ENCODE measurements around the gene RTF2.

Gene RTF2, protein sequence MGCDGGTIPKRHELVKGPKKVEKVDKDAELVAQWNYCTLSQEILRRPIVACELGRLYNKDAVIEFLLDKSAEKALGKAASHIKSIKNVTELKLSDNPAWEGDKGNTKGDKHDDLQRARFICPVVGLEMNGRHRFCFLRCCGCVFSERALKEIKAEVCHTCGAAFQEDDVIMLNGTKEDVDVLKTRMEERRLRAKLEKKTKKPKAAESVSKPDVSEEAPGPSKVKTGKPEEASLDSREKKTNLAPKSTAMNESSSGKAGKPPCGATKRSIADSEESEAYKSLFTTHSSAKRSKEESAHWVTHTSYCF

DNA sequence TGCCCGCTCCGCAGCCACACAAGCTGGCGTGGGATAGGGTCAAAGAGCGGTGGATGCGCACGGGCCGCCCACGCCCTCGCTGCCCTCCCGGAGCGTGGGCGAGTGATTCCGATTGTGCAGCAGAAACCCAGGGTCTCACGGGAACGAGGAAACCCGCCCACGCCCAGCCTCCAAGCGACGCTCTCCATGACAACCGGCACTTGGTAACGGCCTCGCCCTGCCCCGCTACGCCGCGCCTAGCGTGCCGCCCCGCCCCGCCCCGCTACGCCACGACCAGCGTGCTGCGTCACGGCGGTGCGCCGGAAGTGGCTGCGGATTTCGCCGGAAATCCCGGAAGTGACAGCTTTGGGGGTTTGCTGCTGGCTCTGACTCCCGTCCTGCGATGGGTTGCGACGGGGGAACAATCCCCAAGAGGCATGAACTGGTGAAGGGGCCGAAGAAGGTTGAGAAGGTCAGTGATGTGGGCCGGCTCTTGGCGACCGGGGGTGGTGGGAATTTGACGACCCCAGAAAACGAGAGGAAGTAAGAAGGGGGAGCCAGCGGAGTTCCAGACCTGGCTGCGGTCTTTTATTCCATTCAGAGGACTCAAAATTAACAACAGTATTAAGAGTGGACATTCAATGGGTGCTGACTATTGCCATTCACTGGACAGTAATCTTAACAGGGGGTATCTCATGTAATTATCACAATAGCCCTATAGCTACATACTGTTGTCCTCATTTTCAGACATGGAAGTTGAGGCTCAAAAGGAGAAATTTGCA is at the start of gene RTF2:
Gene RTF2 (plus strand): TSS at position 312 of the 761 bp plus-strand sequence. CDS start 71 bp downstream, at position 383.
- no peaks in the 10 kb centered on the region for H3K9me3 ChIP-seq (ENCODE audit: control insufficient read depth, low read length)
- peak within 1 kb of the TSS; percentile 98 for H3K4me3 ChIP-seq (ENCODE audit: low read length)
- peaks cover 16% of the 10 kb centered on the region for H3K4me1 ChIP-seq (ENCODE audit: control insufficient read depth, insufficient read depth, low read length)
- H3K36me3 ChIP-seq (ENCODE audit: control insufficient read depth, insufficient read depth, low read length, severe bottlenecking), result peaks cover 9% of the 10 kb centered on the region
- peak within 1 kb of the TSS; percentile 96 for H3K9ac ChIP-seq (ENCODE audit: low read length)
- H3K27me3 ChIP-seq (replicated peaks; ENCODE audit: control insufficient read depth, insufficient read depth, low read length), result no peaks in the 10 kb centered on the region
- DNase-seq (ENCODE audit: low read depth), result peak; percentile 99

DNA sequence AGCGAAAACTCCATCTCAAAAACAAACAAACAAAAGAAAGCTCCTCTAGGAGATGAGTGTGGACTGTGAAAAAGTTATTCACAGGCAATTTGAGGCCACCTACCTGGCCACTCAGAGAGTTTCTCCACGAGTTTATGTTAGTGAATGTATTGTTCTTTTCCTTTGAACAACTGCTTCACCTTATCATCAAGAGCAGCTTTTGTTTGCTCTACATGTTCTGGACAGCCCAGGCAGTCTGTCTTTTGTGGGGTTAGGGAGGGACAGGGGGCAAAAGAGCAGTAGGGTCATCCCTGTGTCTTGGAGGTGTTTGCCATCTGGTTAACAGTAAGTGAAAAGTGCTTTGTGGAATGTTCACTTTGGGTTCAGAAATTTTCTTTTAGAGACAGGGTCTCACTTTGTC is 48.4 kb upstream of the RTF2 start:
- Histone ChIP-seq H3K27me3 (replicated peaks; ENCODE audit: control insufficient read depth, insufficient read depth, low read length) (no peaks in the 10 kb centered on the region), H3K4me3 (ENCODE audit: low read length) (no peak overlapping the region), H3K36me3 (ENCODE audit: control insufficient read depth, insufficient read depth, low read length, severe bottlenecking) (no peaks in the 10 kb centered on the region), H3K9me3 (ENCODE audit: control insufficient read depth, low read length) (no peaks in the 10 kb centered on the region), H3K9ac (ENCODE audit: low read length) (no peak overlapping the region), H3K4me1 (ENCODE audit: control insufficient read depth, insufficient read depth, low read length) (peaks cover 18% of the 10 kb centered on the region)
- DNase-seq (ENCODE audit: low read depth), result no peak

DNA sequence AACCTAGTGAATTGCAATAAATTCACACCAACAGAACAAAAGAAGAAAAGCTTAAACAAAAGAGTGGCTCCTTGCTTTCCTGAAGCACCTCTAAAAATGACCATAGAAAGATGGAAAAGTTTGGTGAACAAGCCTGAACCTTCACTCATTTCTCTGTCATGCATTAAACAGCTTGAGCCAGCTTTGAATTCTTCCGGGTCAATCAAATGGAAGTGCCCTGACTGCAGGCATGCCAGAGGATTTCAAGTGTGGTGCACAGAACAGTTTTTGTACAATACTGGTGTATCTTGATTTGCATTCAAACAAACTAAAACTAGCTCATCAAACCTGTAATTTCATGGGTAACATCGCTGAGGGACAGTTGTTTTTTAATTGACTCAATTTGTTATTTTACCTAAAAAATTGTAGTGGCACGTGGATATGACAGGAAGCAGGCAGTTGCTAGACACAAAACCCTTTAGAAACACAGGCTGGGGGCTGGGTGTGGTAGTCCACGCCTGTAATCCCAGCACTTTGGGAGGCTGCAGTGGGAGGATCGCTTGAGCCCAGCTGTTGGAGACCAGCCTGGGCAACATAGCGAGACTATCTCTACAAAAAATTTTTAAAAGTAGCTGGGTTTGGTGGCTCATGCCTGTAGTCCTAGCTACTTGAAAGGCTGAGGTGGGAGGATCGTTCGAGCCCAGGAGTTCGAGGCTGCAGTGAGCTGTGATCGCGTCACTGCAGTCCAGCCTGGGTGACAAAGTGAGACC is 47.3 kb upstream of the RTF2 start:
- no peaks in the 10 kb centered on the region for H3K36me3 ChIP-seq (ENCODE audit: control insufficient read depth, insufficient read depth, low read length, severe bottlenecking)
- no peak overlapping the region for H3K4me3 ChIP-seq (ENCODE audit: low read length)
- peak; percentile 11 for DNase-seq (ENCODE audit: low read depth)
- peaks cover 18% of the 10 kb centered on the region for H3K4me1 ChIP-seq (ENCODE audit: control insufficient read depth, insufficient read depth, low read length)
- no peak overlapping the region for H3K9ac ChIP-seq (ENCODE audit: low read length)
- no peaks in the 10 kb centered on the region for H3K9me3 ChIP-seq (ENCODE audit: control insufficient read depth, low read length)
- H3K27me3 ChIP-seq (replicated peaks; ENCODE audit: control insufficient read depth, insufficient read depth, low read length), result no peaks in the 10 kb centered on the region

- H3K27me3 ChIP-seq (replicated peaks; ENCODE audit: control insufficient read depth, insufficient read depth, low read length), result no peaks in the 10 kb centered on the region
- H3K36me3 ChIP-seq (ENCODE audit: control insufficient read depth, insufficient read depth, low read length, severe bottlenecking), result no peaks in the 10 kb centered on the region
- peak; percentile 63 for DNase-seq (ENCODE audit: low read depth)
- no peak overlapping the region for H3K9ac ChIP-seq (ENCODE audit: low read length)
- peaks cover 18% of the 10 kb centered on the region for H3K4me1 ChIP-seq (ENCODE audit: control insufficient read depth, insufficient read depth, low read length)
- no peak overlapping the region for H3K4me3 ChIP-seq (ENCODE audit: low read length)
- no peaks in the 10 kb centered on the region for H3K9me3 ChIP-seq (ENCODE audit: control insufficient read depth, low read length)
Observed at GRCh38 chr20:56422076-56422823, 46.2 kb upstream of the RTF2 start.

GRCh38 chr20:56422824-56423189 is 45.6 kb upstream of the RTF2 start:
- Histone ChIP-seq H3K27me3 (replicated peaks; ENCODE audit: control insufficient read depth, insufficient read depth, low read length) (no peaks in the 10 kb centered on the region), H3K4me1 (ENCODE audit: control insufficient read depth, insufficient read depth, low read length) (peaks cover 18% of the 10 kb centered on the region), H3K36me3 (ENCODE audit: control insufficient read depth, insufficient read depth, low read length, severe bottlenecking) (no peaks in the 10 kb centered on the region), H3K4me3 (ENCODE audit: low read length) (no peak overlapping the region), H3K9me3 (ENCODE audit: control insufficient read depth, low read length) (no peaks in the 10 kb centered on the region), H3K9ac (ENCODE audit: low read length) (no peak overlapping the region)
- DNase-seq (ENCODE audit: low read depth), result no peak

DNA sequence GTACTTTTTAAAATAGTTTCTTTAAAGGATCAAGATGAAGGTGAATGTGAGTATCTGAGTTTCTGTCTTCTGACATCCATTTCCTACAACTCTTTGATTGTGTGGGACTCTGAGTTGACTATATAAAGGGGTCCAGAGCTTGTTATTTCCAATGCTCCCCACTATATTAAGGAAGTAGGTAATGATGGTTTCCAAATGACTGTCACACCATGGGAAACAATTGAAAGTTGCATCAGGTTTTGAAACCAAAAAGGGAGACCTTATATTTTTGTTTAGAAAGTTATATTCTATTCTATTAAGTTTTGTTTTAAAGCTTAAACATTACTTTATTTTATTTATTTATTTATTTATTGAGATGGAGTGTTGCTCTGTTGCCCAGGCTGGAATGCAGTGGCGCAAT is 45.2 kb upstream of the RTF2 start:
- H3K4me1 ChIP-seq (ENCODE audit: control insufficient read depth, insufficient read depth, low read length), result peaks cover 18% of the 10 kb centered on the region
- DNase-seq (ENCODE audit: low read depth), result no peak
- no peaks in the 10 kb centered on the region for H3K9me3 ChIP-seq (ENCODE audit: control insufficient read depth, low read length)
- no peaks in the 10 kb centered on the region for H3K27me3 ChIP-seq (replicated peaks; ENCODE audit: control insufficient read depth, insufficient read depth, low read length)
- H3K4me3 ChIP-seq (ENCODE audit: low read length), result no peak overlapping the region
- H3K9ac ChIP-seq (ENCODE audit: low read length), result no peak overlapping the region
- no peaks in the 10 kb centered on the region for H3K36me3 ChIP-seq (ENCODE audit: control insufficient read depth, insufficient read depth, low read length, severe bottlenecking)

- no peaks in the 10 kb centered on the region for H3K27me3 ChIP-seq (replicated peaks; ENCODE audit: control insufficient read depth, insufficient read depth, low read length)
- no peaks in the 10 kb centered on the region for H3K9me3 ChIP-seq (ENCODE audit: control insufficient read depth, low read length)
- no peak overlapping the region for H3K4me3 ChIP-seq (ENCODE audit: low read length)
- H3K9ac ChIP-seq (ENCODE audit: low read length), result no peak overlapping the region
- no peak for DNase-seq (ENCODE audit: low read depth)
- no peaks in the 10 kb centered on the region for H3K36me3 ChIP-seq (ENCODE audit: control insufficient read depth, insufficient read depth, low read length, severe bottlenecking)
- peaks cover 19% of the 10 kb centered on the region for H3K4me1 ChIP-seq (ENCODE audit: control insufficient read depth, insufficient read depth, low read length)
Observed at GRCh38 chr20:56423886-56424285, 44.5 kb upstream of the RTF2 start.

GRCh38 chr20:56424931-56425330 is 43.5 kb upstream of the RTF2 start:
- Histone ChIP-seq H3K4me1 (ENCODE audit: control insufficient read depth, insufficient read depth, low read length) (peaks cover 22% of the 10 kb centered on the region), H3K4me3 (ENCODE audit: low read length) (no peak overlapping the region), H3K36me3 (ENCODE audit: control insufficient read depth, insufficient read depth, low read length, severe bottlenecking) (no peaks in the 10 kb centered on the region), H3K9ac (ENCODE audit: low read length) (no peak overlapping the region), H3K9me3 (ENCODE audit: control insufficient read depth, low read length) (no peaks in the 10 kb centered on the region), H3K27me3 (replicated peaks; ENCODE audit: control insufficient read depth, insufficient read depth, low read length) (no peaks in the 10 kb centered on the region)
- DNase-seq (ENCODE audit: low read depth), result no peak

GRCh38 chr20:56426026-56426425 is 42.4 kb upstream of the RTF2 start:
- H3K9me3 ChIP-seq (ENCODE audit: control insufficient read depth, low read length), result no peaks in the 10 kb centered on the region
- H3K4me3 ChIP-seq (ENCODE audit: low read length), result no peak overlapping the region
- H3K9ac ChIP-seq (ENCODE audit: low read length), result no peak overlapping the region
- no peak for DNase-seq (ENCODE audit: low read depth)
- H3K27me3 ChIP-seq (replicated peaks; ENCODE audit: control insufficient read depth, insufficient read depth, low read length), result no peaks in the 10 kb centered on the region
- no peaks in the 10 kb centered on the region for H3K36me3 ChIP-seq (ENCODE audit: control insufficient read depth, insufficient read depth, low read length, severe bottlenecking)
- H3K4me1 ChIP-seq (ENCODE audit: control insufficient read depth, insufficient read depth, low read length), result peaks cover 22% of the 10 kb centered on the region

DNA sequence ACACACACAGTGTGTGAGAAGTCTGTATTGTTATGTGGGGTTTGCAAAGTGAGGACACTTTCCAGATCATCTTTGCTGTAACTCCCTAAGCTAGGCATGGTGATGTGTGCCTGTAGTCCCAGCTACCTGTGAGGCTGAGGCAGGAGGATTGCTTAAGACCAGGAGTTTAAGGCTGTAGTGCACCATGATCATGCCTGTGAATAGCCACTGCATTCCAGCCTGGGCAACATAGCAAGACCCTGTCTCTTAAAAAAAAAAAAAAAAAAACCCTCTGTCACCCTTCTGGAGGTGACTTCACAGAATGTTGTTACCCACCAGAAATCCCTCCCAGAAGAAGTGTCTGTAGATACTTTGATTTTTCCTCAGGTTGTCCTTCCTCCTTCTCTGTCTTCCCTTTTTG is 41.5 kb upstream of the RTF2 start:
- H3K9ac ChIP-seq (ENCODE audit: low read length), result no peak overlapping the region
- peaks cover 21% of the 10 kb centered on the region for H3K4me1 ChIP-seq (ENCODE audit: control insufficient read depth, insufficient read depth, low read length)
- no peak overlapping the region for H3K4me3 ChIP-seq (ENCODE audit: low read length)
- no peaks in the 10 kb centered on the region for H3K27me3 ChIP-seq (replicated peaks; ENCODE audit: control insufficient read depth, insufficient read depth, low read length)
- DNase-seq (ENCODE audit: low read depth), result no peak
- no peaks in the 10 kb centered on the region for H3K36me3 ChIP-seq (ENCODE audit: control insufficient read depth, insufficient read depth, low read length, severe bottlenecking)
- H3K9me3 ChIP-seq (ENCODE audit: control insufficient read depth, low read length), result no peaks in the 10 kb centered on the region

DNA sequence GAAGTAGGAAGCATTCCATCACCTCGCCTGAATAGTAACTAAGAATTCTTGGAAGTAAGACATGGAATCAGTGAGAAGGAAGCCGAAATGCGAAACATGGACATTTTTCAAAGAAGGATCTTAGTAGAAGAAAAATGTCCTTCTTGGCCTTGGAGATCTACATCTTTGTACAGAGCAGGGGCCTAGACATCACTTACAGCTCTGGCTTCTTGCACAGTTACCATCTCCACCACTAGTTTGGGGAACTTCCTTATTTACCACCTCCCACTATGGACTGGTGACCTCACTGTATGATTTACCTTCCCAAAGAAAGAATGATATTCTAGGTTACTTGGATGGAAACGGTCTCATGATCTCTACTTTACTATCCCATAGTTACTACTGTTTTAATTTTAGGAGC is 40.6 kb upstream of the RTF2 start:
- peaks cover 14% of the 10 kb centered on the region for H3K4me1 ChIP-seq (ENCODE audit: control insufficient read depth, insufficient read depth, low read length)
- no peaks in the 10 kb centered on the region for H3K36me3 ChIP-seq (ENCODE audit: control insufficient read depth, insufficient read depth, low read length, severe bottlenecking)
- no peak for DNase-seq (ENCODE audit: low read depth)
- H3K9ac ChIP-seq (ENCODE audit: low read length), result no peak overlapping the region
- no peaks in the 10 kb centered on the region for H3K9me3 ChIP-seq (ENCODE audit: control insufficient read depth, low read length)
- no peaks in the 10 kb centered on the region for H3K27me3 ChIP-seq (replicated peaks; ENCODE audit: control insufficient read depth, insufficient read depth, low read length)
- H3K4me3 ChIP-seq (ENCODE audit: low read length), result no peak overlapping the region

Measured in adipocyte (in vitro differentiated cells).